NT2/D1 (cell line): Measurements from ENCODE around the gene POR.
"Not testable (repeated sequence)": the region's sequence is repeated elsewhere in the genome, so short reads cannot be mapped to it uniquely, and the experiment has no call there.

ENCODE experiments used
- DNase-seq: peaks from one replicate; pipeline ENCODE4 v3.0.0-alpha.2; 2011; ENCODE audit warnings: low read depth, low spot score
- H3K27me3 ChIP-seq: 2 replicates; pipeline ENCODE4 v1.6.0; 2011; ENCODE audit warnings: mild to moderate bottlenecking; ENCODE audit not compliant: insufficient read length, insufficient read depth
- H3K36me3 ChIP-seq: 2 replicates; pipeline ENCODE4 v1.6.1; 2011; ENCODE audit warnings: mild to moderate bottlenecking, low read length, mixed read lengths; ENCODE audit not compliant: insufficient read depth, insufficient read length
- H3K4me1 ChIP-seq: 2 replicates; pipeline ENCODE4 v1.5.1; 2011; ENCODE audit not compliant: insufficient read depth, insufficient read length
- H3K4me3 ChIP-seq: 2 replicates; pipeline ENCODE4 v1.5.1; 2011; ENCODE audit warnings: low read depth; ENCODE audit not compliant: insufficient read length
- H3K9ac ChIP-seq: 2 replicates; pipeline ENCODE4 v1.6.0; 2011; ENCODE audit warnings: low read depth; ENCODE audit not compliant: insufficient read length
- H3K9me3 ChIP-seq: 2 replicates; pipeline ENCODE4 v1.5.1; 2011; ENCODE audit warnings: mild to moderate bottlenecking, low read length; ENCODE audit not compliant: insufficient read depth
- SUZ12 ChIP-seq: IDR thresholded peaks from 2 replicates; pipeline ENCODE4 v1.6.1; 2011; ENCODE audit not compliant: insufficient read length, insufficient read depth; ENCODE audit errors: extremely low read depth
- YY1 ChIP-seq: IDR thresholded peaks from 2 replicates; pipeline ENCODE4 v1.6.1; 2011; ENCODE audit not compliant: insufficient read length, insufficient read depth
- ZNF274 ChIP-seq: IDR thresholded peaks from 2 replicates; pipeline ENCODE4 v1.6.1; 2011; ENCODE audit warnings: mild to moderate bottlenecking, low read depth, low read length

The POR gene

DNA sequence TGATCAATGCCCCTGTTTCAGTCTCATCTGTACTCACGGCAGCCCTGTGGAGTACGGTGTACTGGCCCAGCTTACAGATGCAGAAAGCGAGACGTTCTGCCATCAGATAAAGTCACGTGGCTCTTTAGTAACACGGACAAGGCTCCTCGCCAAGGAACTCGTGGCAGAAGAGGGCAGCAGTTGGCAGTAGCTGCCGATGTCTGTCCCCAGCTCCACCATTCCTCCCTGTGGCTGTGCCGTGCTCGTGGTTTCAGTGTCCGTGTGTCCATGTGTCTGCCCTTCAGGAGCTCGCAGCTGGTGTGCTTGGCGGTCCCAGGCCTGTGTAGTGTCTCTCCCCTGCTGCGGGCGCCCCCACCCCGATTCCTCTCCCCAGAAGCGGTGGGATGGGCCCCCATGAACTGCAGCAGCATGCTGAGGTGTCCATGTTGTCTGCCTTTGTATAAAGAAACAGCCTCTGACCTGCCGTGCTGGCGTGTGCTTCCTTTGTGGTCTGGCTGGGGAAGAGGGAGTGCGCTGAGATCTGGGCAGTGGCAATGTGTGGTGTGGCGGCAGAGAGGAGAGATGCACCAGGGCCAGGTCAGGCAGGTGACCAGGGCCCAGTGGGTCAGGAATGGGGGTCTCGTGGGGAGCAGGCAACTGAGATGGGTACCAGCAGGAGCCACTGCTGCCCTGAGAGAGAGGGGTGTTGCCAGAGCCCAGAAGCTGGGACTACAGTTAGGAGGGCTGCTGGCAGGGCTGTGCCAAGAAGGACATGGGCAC lies 26.3 kb upstream of the POR start:
- Histone ChIP-seq H3K4me1 (peaks cover 1% of the 10 kb centered on the region), H3K9ac (no peak overlapping the region), H3K9me3 (no peaks in the 10 kb centered on the region), H3K36me3 (peaks cover 47% of the 10 kb centered on the region), H3K4me3 (no peak overlapping the region), H3K27me3 (no peaks in the 10 kb centered on the region)
- no peak for DNase-seq
- TF ChIP-seq YY1 = no peak
- TF ChIP-seq ZNF274 = no peak
- no peak for TF ChIP-seq SUZ12

DNA sequence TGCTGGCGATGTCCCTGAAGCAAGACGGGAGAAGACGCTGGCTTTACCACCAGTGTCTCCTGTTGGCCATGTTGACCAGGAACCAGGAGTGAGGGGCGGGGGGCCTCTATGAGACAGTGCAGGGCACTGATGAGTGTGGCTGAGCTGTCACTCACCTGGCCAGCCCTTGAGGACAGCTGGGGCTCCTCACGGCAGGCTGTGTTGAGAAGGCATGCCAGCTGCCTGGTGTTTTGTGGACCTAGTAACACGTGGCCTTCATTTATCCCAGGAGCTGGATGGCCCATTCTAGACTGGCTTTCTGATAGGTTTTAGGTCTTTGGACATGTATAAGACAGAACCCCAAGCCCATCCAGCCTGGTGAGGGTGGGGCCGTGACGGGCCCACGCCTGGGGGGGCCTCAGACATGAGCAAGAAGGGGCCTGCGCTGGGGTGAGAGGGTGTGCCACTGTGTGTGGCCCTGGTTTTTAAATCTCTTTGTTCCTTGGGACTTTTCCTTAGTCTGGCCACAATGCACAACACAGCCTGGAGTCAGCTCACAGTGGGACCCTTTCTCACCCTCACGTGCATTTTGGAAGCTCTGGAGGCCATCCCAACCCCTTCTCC lies 25.6 kb upstream of the POR start:
- Histone ChIP-seq H3K9me3 (no peaks in the 10 kb centered on the region), H3K36me3 (peaks cover 43% of the 10 kb centered on the region), H3K4me1 (peaks cover 3% of the 10 kb centered on the region), H3K4me3 (no peak overlapping the region), H3K9ac (no peak overlapping the region), H3K27me3 (no peaks in the 10 kb centered on the region)
- TF ChIP-seq SUZ12 (no peak), YY1 (no peak), ZNF274 (no peak)
- no peak for DNase-seq

DNA sequence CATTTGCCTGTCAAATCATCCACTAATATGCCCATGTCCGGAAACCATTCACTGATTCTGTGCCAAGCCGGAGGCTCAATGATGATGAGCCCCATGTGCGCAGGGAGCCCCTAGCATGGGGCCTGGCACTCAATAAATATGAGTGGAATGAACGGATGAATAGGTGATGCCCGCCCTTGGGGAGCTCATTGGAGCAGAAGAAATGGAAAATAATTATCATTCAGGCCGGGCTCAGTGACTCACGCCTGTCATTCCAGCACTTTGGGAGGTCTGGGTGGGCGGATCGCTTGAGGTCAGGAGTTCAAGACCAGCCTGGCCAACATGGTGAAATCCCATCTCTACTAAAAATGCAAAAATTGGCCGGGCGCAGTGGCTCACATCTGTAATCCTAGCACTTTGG lies 25.1 kb upstream of the POR start:
- no peak for DNase-seq
- Histone ChIP-seq H3K4me1 (peaks cover 3% of the 10 kb centered on the region), H3K4me3 (no peak overlapping the region), H3K36me3 (peaks cover 38% of the 10 kb centered on the region), H3K27me3 (no peaks in the 10 kb centered on the region), H3K9me3 (no peaks in the 10 kb centered on the region), H3K9ac (no peak overlapping the region)
- TF ChIP-seq YY1 (no peak), SUZ12 (no peak), ZNF274 (no peak)

DNA sequence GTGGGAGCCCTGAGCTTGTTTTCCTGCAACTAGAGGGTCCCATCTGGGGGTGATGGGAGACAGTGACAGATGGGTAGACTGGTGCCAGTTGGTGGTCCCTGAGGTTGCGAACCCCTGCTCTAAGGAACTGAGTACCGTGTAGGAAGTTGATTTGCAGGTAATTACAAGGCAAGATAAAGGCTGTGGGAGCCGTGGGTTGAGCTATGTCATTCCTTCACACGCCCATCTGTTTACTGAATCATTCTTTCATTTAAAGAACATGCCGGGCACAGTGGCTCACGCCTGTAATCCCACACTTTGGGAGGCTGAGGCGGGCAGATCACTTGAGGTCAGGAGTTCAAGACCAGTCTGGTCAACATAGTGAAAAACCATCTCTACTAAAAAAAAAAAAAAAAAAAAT lies 23.7 kb upstream of the POR start:
- H3K9me3 ChIP-seq, H3K27me3 ChIP-seq, H3K9ac ChIP-seq, H3K4me3 ChIP-seq, DNase-seq, H3K4me1 ChIP-seq: not testable (repeated sequence)
- peaks cover 24% of the 10 kb centered on the region for H3K36me3 ChIP-seq

DNA sequence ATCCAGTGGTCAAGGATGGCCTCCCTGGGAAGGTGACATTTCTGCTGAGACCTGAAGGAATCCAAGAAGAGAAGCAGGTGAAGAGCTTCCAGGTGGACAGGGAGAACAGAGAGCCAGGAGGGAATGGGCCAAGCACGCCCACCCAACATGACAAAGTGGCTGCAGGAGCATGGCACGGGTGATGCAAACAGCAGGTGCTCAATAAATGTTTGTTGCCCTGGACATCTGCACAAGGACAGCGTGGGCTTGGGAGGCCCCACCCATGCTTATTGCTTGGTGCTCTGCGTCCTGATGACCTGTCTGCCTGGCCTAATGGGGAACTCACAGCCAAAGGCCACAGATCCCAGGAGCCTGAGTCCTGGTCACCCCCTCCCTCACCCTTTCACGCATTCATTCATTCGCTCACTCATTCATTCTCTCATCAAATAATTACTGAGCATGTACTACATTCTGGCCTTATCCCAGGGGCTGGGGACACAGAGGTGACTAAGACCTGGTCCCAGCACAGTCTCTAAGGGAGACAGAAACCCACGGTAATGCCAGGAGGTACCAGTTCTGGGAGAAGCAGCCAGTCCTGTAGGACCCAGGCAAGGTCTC lies 23.0 kb upstream of the POR start:
- Histone ChIP-seq H3K27me3 (no peaks in the 10 kb centered on the region), H3K36me3 (peaks cover 18% of the 10 kb centered on the region), H3K9ac (no peak overlapping the region), H3K4me1 (peaks cover 3% of the 10 kb centered on the region), H3K4me3 (no peak overlapping the region), H3K9me3 (no peaks in the 10 kb centered on the region)
- no peak for DNase-seq
- TF ChIP-seq ZNF274 = no peak
- no peak for TF ChIP-seq SUZ12
- TF ChIP-seq YY1 = no peak

- DNase-seq = no peak
- peaks cover 3% of the 10 kb centered on the region for H3K4me1 ChIP-seq
- no peaks in the 10 kb centered on the region for H3K27me3 ChIP-seq
- no peaks in the 10 kb centered on the region for H3K9me3 ChIP-seq
- TF ChIP-seq SUZ12 (no peak), ZNF274 (no peak), YY1 (no peak)
- no peak overlapping the region for H3K4me3 ChIP-seq
- no peak overlapping the region for H3K9ac ChIP-seq
- H3K36me3 ChIP-seq = peaks cover 14% of the 10 kb centered on the region
Observed at GRCh38 chr7:75892634-75893272, 22.2 kb upstream of the POR start.

- H3K36me3 ChIP-seq = no peaks in the 10 kb centered on the region
- H3K9ac ChIP-seq = no peak overlapping the region
- H3K9me3 ChIP-seq = no peaks in the 10 kb centered on the region
- no peak overlapping the region for H3K4me3 ChIP-seq
- TF ChIP-seq ZNF274 (no peak), SUZ12 (no peak), YY1 (no peak)
- H3K27me3 ChIP-seq = no peaks in the 10 kb centered on the region
- DNase-seq = no peak
- H3K4me1 ChIP-seq = peaks cover 2% of the 10 kb centered on the region
Observed at GRCh38 chr7:75896803-75897327, 18.1 kb upstream of the POR start.
